GM12878 (cell line): ENCODE results near the gene FPGS. TPM values are rescaled to one million over a fixed set of nuclear protein-coding genes. Genes with fewer than 3 reads are reported as not detected.

Experiments
- ATAC-seq: fragments of 200-7000 bp; cut with Tn5 transposase; 3 replicates; pipeline ENCODE4 v1.9.1; 2020; ENCODE audit warnings: mild to moderate bottlenecking, moderate library complexity
- BruUV-seq: library from RNA; stranded (reverse); fragments of 400-500 nt; replicated peaks from 2 replicates; lab custom pipeline; 2021; lab: Mats Ljungman, UMichigan
- CTCF ChIA-PET: fragments of 300-600 bp; sonication (Branson Sonifier 250); formaldehyde crosslinking; extraction: SDS; loops from one replicate; lab custom pipeline; 2021; ENCODE audit warnings: inconsistent platforms; lab: Yijun Ruan, JAX
- POLR2A ChIA-PET: fragments of 350-600 bp; formaldehyde crosslinking; extraction: SDS; loops from one replicate; lab custom pipeline; 2021; ENCODE audit warnings: inconsistent platforms; lab: Charles Lee
- RAD21 ChIA-PET: fragments of 300-600 bp; sonication (Branson Sonifier 250); formaldehyde crosslinking; loops from one replicate; lab custom pipeline; 2023; ENCODE audit warnings: antibody characterized with exemption; ENCODE audit not compliant: unreplicated experiment; lab: Charles Lee
- SMC1A ChIA-PET: fragments of 300-600 bp; sonication (Branson Sonifier 250); formaldehyde crosslinking; loops from one replicate; lab custom pipeline; 2023; ENCODE audit not compliant: unreplicated experiment, uncharacterized antibody; lab: Charles Lee
- DNase-seq: peaks from one replicate; pipeline ENCODE4 v3.0.0-alpha.2; 2011; ENCODE audit warnings: low read depth, low spot score
- FAIRE-seq: peaks from 3 replicates; lab custom pipeline; 2011; peaks lifted over from hg19 to GRCh38; lab: Jason Lieb, UNC
- H2AFZ ChIP-seq: 2 replicates; pipeline ENCODE4 v1.6.0; 2011; ENCODE audit warnings: low read depth, low read length, control low read depth; ENCODE audit not compliant: control insufficient read depth
- H3K27ac ChIP-seq: 2 replicates; pipeline ENCODE4 v1.5.1; 2011; ENCODE audit warnings: control low read depth; ENCODE audit not compliant: control insufficient read depth, insufficient read depth
- H3K27me3 ChIP-seq, 2 experiments: replicated peaks in 1 of 2; 2 replicates each; pipeline versions ENCODE4 v1.6.0 to v1.6.1; 2011; ENCODE audit warnings: low read length in 1 of 2; ENCODE audit not compliant: control insufficient read depth in 2 of 2, insufficient read depth in 2 of 2
- H3K36me3 ChIP-seq, 2 experiments: 2 replicates each; pipeline ENCODE4 v1.5.1; 2011; ENCODE audit warnings: low read length in 1 of 2; ENCODE audit not compliant: control insufficient read depth in 2 of 2, insufficient read depth in 2 of 2
- H3K4me1 ChIP-seq: 2 replicates; pipeline ENCODE4 v1.6.1; 2011; ENCODE audit warnings: mild to moderate bottlenecking, low read length, moderate library complexity, mixed read lengths; ENCODE audit not compliant: control insufficient read depth, insufficient read depth
- H3K4me2 ChIP-seq: 2 replicates; pipeline ENCODE4 v1.6.0; 2011; ENCODE audit warnings: control low read depth; ENCODE audit not compliant: control insufficient read depth, insufficient read depth
- H3K4me3 ChIP-seq: fragments of 200-600 bp; sonication (generic); 2 replicates; pipeline ENCODE4 v1.5.1; 2016
- H3K79me2 ChIP-seq: 2 replicates; pipeline ENCODE4 v1.6.0; 2011; ENCODE audit warnings: low read length; ENCODE audit not compliant: control insufficient read depth, insufficient read depth
- H3K9ac ChIP-seq: 2 replicates; pipeline ENCODE4 v1.8.0; 2011; ENCODE audit warnings: low read length, control low read depth, mixed read lengths; ENCODE audit not compliant: control insufficient read depth, insufficient read depth
- H3K9me3 ChIP-seq: replicated peaks from 3 replicates; pipeline ENCODE4 v1.5.1; 2011; ENCODE audit warnings: mild to moderate bottlenecking, low read length; ENCODE audit not compliant: control insufficient read depth, insufficient read depth
- H4K20me1 ChIP-seq: 2 replicates; pipeline ENCODE4 v1.6.0; 2011; ENCODE audit not compliant: control insufficient read depth, insufficient read depth
- CHD1 ChIP-seq: IDR thresholded peaks from 2 replicates; pipeline ENCODE4 v1.6.1; 2012; ENCODE audit warnings: low read depth, low read length, improper control_type of control experiment
- EED ChIP-seq: sonication (generic); IDR thresholded peaks from 2 replicates; pipeline ENCODE4 v1.6.1; 2016; ENCODE audit warnings: antibody characterized with exemption, low read depth
- EGR1 ChIP-seq, 2 experiments: IDR thresholded peaks; 1 replicate in 1 of 2; 2 replicates in 1 of 2; pipeline ENCODE4 v1.6.1; 2011 to 2012; ENCODE audit warnings: low read depth in 2 of 2, low read length in 2 of 2, borderline replicate concordance in 1 of 2, mild to moderate bottlenecking in 1 of 2, moderate library complexity in 1 of 2
- KAT2A ChIP-seq: conservative IDR thresholded peaks from 2 replicates; pipeline ENCODE4 v1.6.1; 2011; ENCODE audit warnings: low read depth, low read length; ENCODE audit not compliant: control insufficient read depth
- MLLT1 ChIP-seq: fragments of 450-650 bp; IDR thresholded peaks from 2 replicates; pipeline ENCODE4 v1.6.1; 2016; ENCODE audit warnings: mild to moderate bottlenecking
- NFIC ChIP-seq: IDR thresholded peaks from 2 replicates; pipeline ENCODE4 v1.6.1; 2012; ENCODE audit warnings: low read depth, mild to moderate bottlenecking, inconsistent platforms, low read length, moderate library complexity
- RBBP5 ChIP-seq: fragments of 200-600 bp; sonication (generic); conservative IDR thresholded peaks from 2 replicates; pipeline ENCODE4 v1.6.1; 2016
- SKIL ChIP-seq: fragments of 450-650 bp; IDR thresholded peaks from 2 replicates; pipeline ENCODE4 v1.6.1; 2017; ENCODE audit warnings: mild to moderate bottlenecking, low read depth, inconsistent platforms; ENCODE audit not compliant: poor library complexity, severe bottlenecking
- SPI1 ChIP-seq: IDR thresholded peaks from 2 replicates; pipeline ENCODE4 v1.6.1; 2011; ENCODE audit warnings: low read depth, mild to moderate bottlenecking, low read length, moderate library complexity, borderline replicate concordance; ENCODE audit not compliant: insufficient read depth
- STAT1 ChIP-seq: fragments of 450-650 bp; conservative IDR thresholded peaks from 2 replicates; pipeline ENCODE4 v1.6.1; 2014; ENCODE audit warnings: antibody characterized with exemption, mild to moderate bottlenecking
- ZBTB40 ChIP-seq: fragments of 450-650 bp; IDR thresholded peaks from 2 replicates; pipeline ENCODE4 v1.6.1; 2016; ENCODE audit warnings: mild to moderate bottlenecking, moderate library complexity, borderline replicate concordance
- ZNF384 ChIP-seq: IDR thresholded peaks from 2 replicates; pipeline ENCODE4 v1.6.1; 2012; ENCODE audit warnings: low read depth, mild to moderate bottlenecking, low read length, improper control_type of control experiment, borderline replicate concordance
- WGBS: methylation state at CpG from one replicate; pipeline ENCODE4 v1.1.6; 2016; ENCODE audit warnings: low lambda C conversion rate; ENCODE audit not compliant: insufficient replicate concordance, insufficient coverage; ENCODE audit errors: missing lambda C conversion rate; 5-methylcytosine and 5-hydroxymethylcytosine counted together
- in situ Hi-C: fragments of 300-500 bp; cut with MboI; formaldehyde crosslinking; loops from 9 replicates; pipeline ENCODE4 v1.14.3; 2018; ENCODE audit warnings: mixed read lengths
- intact Hi-C: fragments of 100-400 bp; cut with micrococcal nuclease; formaldehyde crosslinking; loops from one replicate; pipeline ENCODE4 v1.14.2; 2022; ENCODE audit not compliant: unreplicated experiment
- polyA plus RNA-seq, 11 experiments: library from polyadenylated mRNA; depleted of rRNA in 4 of 11; unstranded in 6 of 11; stranded (reverse) in 5 of 11; fragments of >200 nt; fragmentation: Nextera tagmentation in 4 of 11; fragmentation: Illumina TruSeq in 1 of 11; extraction: Ambion mirVana in 4 of 11; extraction: Trizol in 1 of 11; gene quantifications; 1 replicate in 1 of 11; 2 replicates in 10 of 11; pipeline versions ENCODE4 v1.2.1 to v1.2.3, GENCODE V29; 2011 to 2016; ENCODE audit warnings: inconsistent platforms in 2 of 11, missing spikeins in 2 of 11, low read depth in 1 of 11
- total RNA-seq, 4 experiments: library from RNA; depleted of rRNA in 3 of 4; stranded (reverse); fragments of >200 nt in 3 of 4; fragmentation: Illumina TruSeq in 1 of 4; extraction: Trizol in 1 of 4; gene quantifications; 2 replicates each; pipeline versions ENCODE4 v1.2.1 to v1.2.3, GENCODE V29; 2013 to 2021

FPGS gene
- total and polyA plus RNA-seq, 10 of the 15 experiments (the other 5 are each of a cell fraction or from before 2014, with no cell fraction given): 1.2 to 127 (median 80.4) TPM

GRCh38 chr9:127753148-127753547 is 49.5 kb upstream of the FPGS start:
- H4K20me1 ChIP-seq: no peaks in the 10 kb centered on the region
- no peak overlapping the region for H3K4me2 ChIP-seq
- RAD21 ChIA-PET: no interaction called here
- no TSS peak for BruUV-seq
- SMC1A ChIA-PET: no interaction called here
- POLR2A ChIA-PET: no interaction called here
- no peaks in the 10 kb centered on the region for H3K27me3 ChIP-seq
- ATAC-seq (no peak), FAIRE-seq (no peak), DNase-seq (no peak)
- intact Hi-C loops: no loop called here
- no peaks in the 10 kb centered on the region for H3K79me2 ChIP-seq
- H2AFZ ChIP-seq: no peak overlapping the region
- no peaks in the 10 kb centered on the region for H3K4me1 ChIP-seq
- in situ Hi-C loops: no loop called here
- H3K27ac ChIP-seq: no peak overlapping the region
- H3K9me3 ChIP-seq: no peaks in the 10 kb centered on the region
- CTCF ChIA-PET: no interaction called here
- 77% methylated on average over 8 of the region's 8 CpGs for WGBS
- H3K4me3 ChIP-seq: no peak overlapping the region
- peaks cover 12 to 16% of the 10 kb centered on the region in 2 experiments; a peak in 3 of 4 replicates for H3K36me3 ChIP-seq
- H3K9ac ChIP-seq: no peak overlapping the region
- TF ChIP-seq EED: no peak
- no peak for TF ChIP-seq MLLT1
- TF ChIP-seq CHD1: no peak
- TF ChIP-seq RBBP5: no peak
- TF ChIP-seq STAT1: no peak
- no peak for TF ChIP-seq KAT2A
- TF ChIP-seq EGR1 (IDR thresholded peaks at IDR 0.05; ENCODE audit: borderline replicate concordance in 1 of 2, low read depth in 2 of 2, low read length in 2 of 2): no peak
- no peak for TF ChIP-seq ZNF384
- TF ChIP-seq NFIC: no peak
- no peak for TF ChIP-seq SPI1
- TF ChIP-seq SKIL: no peak
- TF ChIP-seq ZBTB40: no peak
